ENCODE results near the gene ICAM3.

DNA sequence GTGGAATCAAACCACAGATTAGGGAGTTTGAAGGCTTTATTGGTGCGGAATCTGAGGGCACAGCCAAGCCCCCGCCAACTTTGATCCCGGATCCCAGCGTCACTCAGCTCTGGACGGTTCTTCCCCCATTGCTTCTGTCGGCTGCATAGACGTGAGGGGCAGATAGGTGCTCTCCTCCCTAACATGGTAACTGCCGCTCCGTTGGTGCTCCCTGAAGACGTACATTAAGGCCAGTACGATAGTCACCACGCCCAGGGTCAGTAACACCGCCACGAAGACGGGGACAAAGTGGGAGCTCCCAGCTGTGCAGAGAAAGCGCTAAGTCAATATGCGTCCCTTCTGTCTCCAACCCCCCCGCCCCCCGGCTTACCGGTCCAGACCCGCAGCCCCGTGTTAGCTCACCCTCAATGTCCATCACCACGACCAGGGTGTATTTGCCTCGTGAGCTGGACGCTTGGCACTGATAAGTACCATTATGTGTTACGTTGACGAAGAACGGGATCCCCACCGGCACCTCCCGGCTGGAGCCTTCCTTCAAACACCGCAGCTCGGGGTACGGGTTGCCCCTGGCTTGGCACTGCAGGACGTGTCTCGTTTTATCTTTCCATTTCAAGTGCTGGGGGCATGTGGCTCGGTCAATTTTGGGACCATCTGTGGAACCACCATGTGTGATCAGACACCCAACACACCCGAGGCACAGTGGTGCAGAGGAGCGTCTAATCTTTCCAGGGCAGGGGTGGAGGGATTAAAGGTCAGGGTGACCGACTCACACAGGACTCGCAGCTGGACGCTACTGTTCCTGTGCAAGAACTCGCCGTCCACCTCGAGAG, 5.5 kb downstream of the ICAM3 start:
- TF ChIP-seq EZH2 (IDR thresholded peaks at IDR 0.05; ENCODE audit: insufficient read depth, poor library complexity, severe bottlenecking), result no peak
- no peak for TF ChIP-seq EZH2phosphoT487 (IDR thresholded peaks at IDR 0.05; ENCODE audit: insufficient read depth, low read depth)
